ENCODE results near the gene ADGRD1.
"Not testable (repeated sequence)": the region's sequence is repeated elsewhere in the genome, so short reads cannot be mapped to it uniquely, and the experiment has no call there.

ADGRD1 gene

GRCh38 chr12:130988751-130989150 is 35.0 kb downstream of the ADGRD1 start:
- no peak for DNase-seq

- DNase-seq: no peak
Measured at GRCh38 chr12:130989391-130989790, 35.7 kb downstream of the ADGRD1 start.

- DNase-seq: no peak
Measured at GRCh38 chr12:130990034-130990433, 36.3 kb downstream of the ADGRD1 start.

- no peak for DNase-seq
Measured at GRCh38 chr12:130992448-130992847, 38.7 kb downstream of the ADGRD1 start.

GRCh38 chr12:130992979-130993538 is 39.4 kb downstream of the ADGRD1 start:
- DNase-seq: no peak

- no peak for DNase-seq
Measured at GRCh38 chr12:130993759-130994670, 40.3 kb downstream of the ADGRD1 start.

GRCh38 chr12:130994821-130995375 is 41.2 kb downstream of the ADGRD1 start:
- no peak for DNase-seq

- not testable (repeated sequence) for DNase-seq
Measured at GRCh38 chr12:130995386-130995969, 41.8 kb downstream of the ADGRD1 start.

GRCh38 chr12:130998136-130998535 is 44.4 kb downstream of the ADGRD1 start:
- DNase-seq: no peak

- DNase-seq: no peak
Measured at GRCh38 chr12:131000000-131000486, 46.3 kb downstream of the ADGRD1 start.

GRCh38 chr12:131001493-131001892 is 47.8 kb downstream of the ADGRD1 start:
- no peak for DNase-seq

- DNase-seq: no peak
Measured at GRCh38 chr12:131002216-131002631, 48.5 kb downstream of the ADGRD1 start.

- no peak for DNase-seq
Measured at GRCh38 chr12:131003036-131003715, 49.5 kb downstream of the ADGRD1 start.

- DNase-seq: no peak
Measured at GRCh38 chr12:131003716-131004045, 50.0 kb downstream of the ADGRD1 start.

GRCh38 chr12:131004166-131004565 is 50.5 kb downstream of the ADGRD1 start:
- no peak for DNase-seq

- DNase-seq: no peak
Measured at GRCh38 chr12:131005161-131006035, 51.7 kb downstream of the ADGRD1 start.

- no peak for DNase-seq
Measured at GRCh38 chr12:131006036-131006735, 52.5 kb downstream of the ADGRD1 start.

- DNase-seq: no peak
Measured at GRCh38 chr12:131007031-131007739, 53.5 kb downstream of the ADGRD1 start.

GRCh38 chr12:131007740-131008117 is 54.0 kb downstream of the ADGRD1 start:
- DNase-seq: no peak

GRCh38 chr12:131008131-131008912 is 54.6 kb downstream of the ADGRD1 start:
- no peak for DNase-seq
